Measurements from ENCODE around the gene HARBI1.

The HARBI1 gene

DNA sequence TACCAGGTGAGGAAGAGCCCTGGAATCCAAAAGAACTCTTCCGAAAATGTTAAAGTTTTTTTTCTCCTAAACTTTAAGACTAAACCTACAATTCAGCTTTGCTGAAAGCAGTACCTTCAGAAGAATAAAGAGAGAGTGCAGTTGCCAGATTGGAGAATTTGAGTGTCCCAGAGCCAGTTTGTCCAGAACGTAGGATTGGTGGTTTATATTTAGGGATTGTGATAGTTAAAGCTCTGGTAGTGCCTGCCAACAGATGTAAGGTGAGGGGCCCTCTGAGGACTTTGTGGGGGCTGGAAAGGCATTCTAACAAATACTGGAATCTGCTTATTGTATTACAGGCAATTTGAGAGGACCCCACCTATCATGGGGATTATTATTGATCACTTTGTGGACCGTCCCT, 40.2 kb upstream of the HARBI1 start:
- H3K4me2 ChIP-seq (ENCODE audit: low read depth, low read length, poor library complexity, severe bottlenecking): no peak overlapping the region
- no peak overlapping the region for H3K4me3 ChIP-seq (ENCODE audit: low read length, poor library complexity, severe bottlenecking)
- no peaks in the 10 kb centered on the region for H3K9me2 ChIP-seq (replicated peaks; ENCODE audit: low read depth, low read length)
- no peaks in the 10 kb centered on the region for H4K20me1 ChIP-seq (ENCODE audit: insufficient read depth, low read length, poor library complexity, severe bottlenecking)
- no peak overlapping the region for H3K9ac ChIP-seq (ENCODE audit: low read depth, low read length, poor library complexity, severe bottlenecking)
- H3F3A ChIP-seq (ENCODE audit: low read depth): no peaks in the 10 kb centered on the region
- H3K79me2 ChIP-seq (ENCODE audit: insufficient read depth, low read length): no peaks in the 10 kb centered on the region
- H3K9me3 ChIP-seq (ENCODE audit: insufficient read depth, low read depth, low read length): no peaks in the 10 kb centered on the region
- H3K27me3 ChIP-seq (ENCODE audit: insufficient read depth, low read length, poor library complexity, severe bottlenecking): no peaks in the 10 kb centered on the region
- TF ChIP-seq, protein P1, sequence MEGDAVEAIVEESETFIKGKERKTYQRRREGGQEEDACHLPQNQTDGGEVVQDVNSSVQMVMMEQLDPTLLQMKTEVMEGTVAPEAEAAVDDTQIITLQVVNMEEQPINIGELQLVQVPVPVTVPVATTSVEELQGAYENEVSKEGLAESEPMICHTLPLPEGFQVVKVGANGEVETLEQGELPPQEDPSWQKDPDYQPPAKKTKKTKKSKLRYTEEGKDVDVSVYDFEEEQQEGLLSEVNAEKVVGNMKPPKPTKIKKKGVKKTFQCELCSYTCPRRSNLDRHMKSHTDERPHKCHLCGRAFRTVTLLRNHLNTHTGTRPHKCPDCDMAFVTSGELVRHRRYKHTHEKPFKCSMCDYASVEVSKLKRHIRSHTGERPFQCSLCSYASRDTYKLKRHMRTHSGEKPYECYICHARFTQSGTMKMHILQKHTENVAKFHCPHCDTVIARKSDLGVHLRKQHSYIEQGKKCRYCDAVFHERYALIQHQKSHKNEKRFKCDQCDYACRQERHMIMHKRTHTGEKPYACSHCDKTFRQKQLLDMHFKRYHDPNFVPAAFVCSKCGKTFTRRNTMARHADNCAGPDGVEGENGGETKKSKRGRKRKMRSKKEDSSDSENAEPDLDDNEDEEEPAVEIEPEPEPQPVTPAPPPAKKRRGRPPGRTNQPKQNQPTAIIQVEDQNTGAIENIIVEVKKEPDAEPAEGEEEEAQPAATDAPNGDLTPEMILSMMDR (conservative IDR thresholded peaks at IDR 0.05; ENCODE audit: low read length): no peak
- TF ChIP-seq EZH2phosphoT487 (IDR thresholded peaks at IDR 0.05; ENCODE audit: borderline replicate concordance): no peak
- H3K4me1 ChIP-seq (ENCODE audit: insufficient read depth, low read length, poor library complexity, severe bottlenecking): no peaks in the 10 kb centered on the region
- H3K36me3 ChIP-seq (ENCODE audit: insufficient read depth, low read length): peaks cover 67% of the 10 kb centered on the region; the same call in 1 of the 2 replicates
- H2AFZ ChIP-seq (ENCODE audit: low read length): no peak overlapping the region

DNA sequence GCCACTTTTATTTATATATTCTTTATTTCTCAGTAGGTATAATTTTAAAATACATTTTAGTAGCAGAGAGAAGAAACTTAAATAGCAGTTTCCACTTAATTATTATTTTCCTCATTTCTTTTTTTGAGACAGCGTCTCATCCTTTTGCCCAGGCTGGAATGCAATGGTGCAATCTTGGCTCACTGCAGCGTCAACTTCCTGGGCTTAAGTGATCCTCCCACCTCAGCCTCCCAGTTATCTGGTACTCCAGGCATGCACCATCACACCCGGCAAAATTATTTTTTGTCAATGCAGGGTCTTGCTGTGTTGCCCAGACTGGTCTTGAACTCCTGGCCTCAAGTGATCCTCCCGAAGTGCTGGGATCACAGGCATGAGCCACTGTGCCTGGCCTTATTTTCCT, 38.6 kb upstream of the HARBI1 start:
- Histone ChIP-seq H3K4me2 (ENCODE audit: low read depth, low read length, poor library complexity, severe bottlenecking) (no peak overlapping the region), H3K9me3 (ENCODE audit: insufficient read depth, low read depth, low read length) (no peaks in the 10 kb centered on the region), H3K4me1 (ENCODE audit: insufficient read depth, low read length, poor library complexity, severe bottlenecking) (no peaks in the 10 kb centered on the region), H2AFZ (ENCODE audit: low read length) (no peak overlapping the region), H3K36me3 (ENCODE audit: insufficient read depth, low read length) (peaks cover 83% of the 10 kb centered on the region; the same call in 1 of the 2 replicates), H3K27me3 (ENCODE audit: insufficient read depth, low read length, poor library complexity, severe bottlenecking) (no peaks in the 10 kb centered on the region), H3F3A (ENCODE audit: low read depth) (no peaks in the 10 kb centered on the region), H3K79me2 (ENCODE audit: insufficient read depth, low read length) (no peaks in the 10 kb centered on the region), H3K9ac (ENCODE audit: low read depth, low read length, poor library complexity, severe bottlenecking) (no peak overlapping the region), H4K20me1 (ENCODE audit: insufficient read depth, low read length, poor library complexity, severe bottlenecking) (no peaks in the 10 kb centered on the region), H3K4me3 (ENCODE audit: low read length, poor library complexity, severe bottlenecking) (no peak overlapping the region), H3K9me2 (replicated peaks; ENCODE audit: low read depth, low read length) (no peaks in the 10 kb centered on the region)
- TF ChIP-seq, protein P1 (conservative IDR thresholded peaks at IDR 0.05; ENCODE audit: low read length): no peak
- no peak for TF ChIP-seq EZH2phosphoT487 (IDR thresholded peaks at IDR 0.05; ENCODE audit: borderline replicate concordance)

DNA sequence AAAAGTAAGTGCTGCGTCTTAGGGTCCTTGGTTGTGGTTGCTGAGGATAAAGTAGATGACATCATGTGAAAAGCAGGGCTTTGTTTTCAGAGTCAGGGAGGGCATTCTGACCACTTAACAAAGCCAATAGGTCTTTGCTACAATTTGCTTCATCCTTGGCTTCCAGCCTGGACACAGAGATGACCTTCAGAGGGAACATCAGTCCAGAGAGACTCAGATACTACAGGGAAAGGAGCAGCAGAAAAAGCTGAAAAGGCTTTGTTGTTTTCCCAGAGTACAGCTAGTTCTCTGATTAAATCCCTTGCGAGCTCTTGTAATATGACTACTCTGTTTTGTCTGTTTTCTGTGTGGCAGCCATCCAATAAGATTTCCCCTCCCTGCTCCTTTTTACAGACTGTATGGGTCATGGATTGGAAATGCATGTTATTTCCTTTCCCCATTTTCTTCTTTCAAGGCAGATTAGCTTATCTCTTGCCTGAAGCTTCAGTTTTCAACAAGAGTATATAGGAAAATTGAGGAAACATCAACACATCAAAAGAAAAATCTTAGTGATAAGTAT, 32.2 kb upstream of the HARBI1 start:
- H4K20me1 ChIP-seq (ENCODE audit: insufficient read depth, low read length, poor library complexity, severe bottlenecking): no peaks in the 10 kb centered on the region
- H3K36me3 ChIP-seq (ENCODE audit: insufficient read depth, low read length): peaks cover 81% of the 10 kb centered on the region; the same call in 1 of the 2 replicates
- no peak overlapping the region for H3K4me3 ChIP-seq (ENCODE audit: low read length, poor library complexity, severe bottlenecking)
- no peaks in the 10 kb centered on the region for H3K27me3 ChIP-seq (ENCODE audit: insufficient read depth, low read length, poor library complexity, severe bottlenecking)
- no peaks in the 10 kb centered on the region for H3K4me1 ChIP-seq (ENCODE audit: insufficient read depth, low read length, poor library complexity, severe bottlenecking)
- TF ChIP-seq EZH2phosphoT487 (IDR thresholded peaks at IDR 0.05; ENCODE audit: borderline replicate concordance): no peak
- TF ChIP-seq, protein P1 (conservative IDR thresholded peaks at IDR 0.05; ENCODE audit: low read length): no peak
- H3K9me3 ChIP-seq (ENCODE audit: insufficient read depth, low read depth, low read length): no peaks in the 10 kb centered on the region
- no peaks in the 10 kb centered on the region for H3K9me2 ChIP-seq (replicated peaks; ENCODE audit: low read depth, low read length)
- no peaks in the 10 kb centered on the region for H3K79me2 ChIP-seq (ENCODE audit: insufficient read depth, low read length)
- no peak overlapping the region for H2AFZ ChIP-seq (ENCODE audit: low read length)
- no peaks in the 10 kb centered on the region for H3F3A ChIP-seq (ENCODE audit: low read depth)
- H3K4me2 ChIP-seq (ENCODE audit: low read depth, low read length, poor library complexity, severe bottlenecking): no peak overlapping the region
- H3K9ac ChIP-seq (ENCODE audit: low read depth, low read length, poor library complexity, severe bottlenecking): no peak overlapping the region
